HK-2 (cell line): ENCODE results near the gene CGREF1.
A peak's percentile ranks its signal among the peaks of the same experiment; 100 is the strongest.
"Not testable (repeated sequence)": the region's sequence is repeated elsewhere in the genome, so short reads cannot be mapped to it uniquely, and the experiment has no call there.

ENCODE experiments used
- DNase-seq: peaks from one replicate; pipeline ENCODE4 v3.0.0-alpha.2; 2018; ENCODE audit not compliant: unreplicated experiment

CGREF1 gene

DNA sequence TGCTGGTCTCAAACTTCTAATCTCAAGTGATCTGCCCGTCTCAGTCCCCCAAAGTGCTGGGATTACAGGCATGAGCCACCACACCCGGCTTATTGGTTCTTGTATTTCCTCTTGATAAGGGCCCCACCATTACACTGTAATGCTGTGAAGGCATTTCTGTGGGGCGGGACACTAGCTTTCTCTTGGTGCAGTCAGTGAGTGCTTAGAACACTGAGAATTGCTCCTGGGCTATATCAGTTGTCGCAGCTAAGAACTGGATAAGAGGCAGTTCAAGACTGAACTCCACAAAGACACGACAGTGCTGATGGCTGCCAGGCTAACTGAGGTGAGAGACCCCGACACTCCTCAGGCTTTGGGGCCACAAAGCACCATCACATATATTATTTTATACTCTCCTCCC is 30.3 kb downstream of the CGREF1 start:
- no peak for DNase-seq

DNA sequence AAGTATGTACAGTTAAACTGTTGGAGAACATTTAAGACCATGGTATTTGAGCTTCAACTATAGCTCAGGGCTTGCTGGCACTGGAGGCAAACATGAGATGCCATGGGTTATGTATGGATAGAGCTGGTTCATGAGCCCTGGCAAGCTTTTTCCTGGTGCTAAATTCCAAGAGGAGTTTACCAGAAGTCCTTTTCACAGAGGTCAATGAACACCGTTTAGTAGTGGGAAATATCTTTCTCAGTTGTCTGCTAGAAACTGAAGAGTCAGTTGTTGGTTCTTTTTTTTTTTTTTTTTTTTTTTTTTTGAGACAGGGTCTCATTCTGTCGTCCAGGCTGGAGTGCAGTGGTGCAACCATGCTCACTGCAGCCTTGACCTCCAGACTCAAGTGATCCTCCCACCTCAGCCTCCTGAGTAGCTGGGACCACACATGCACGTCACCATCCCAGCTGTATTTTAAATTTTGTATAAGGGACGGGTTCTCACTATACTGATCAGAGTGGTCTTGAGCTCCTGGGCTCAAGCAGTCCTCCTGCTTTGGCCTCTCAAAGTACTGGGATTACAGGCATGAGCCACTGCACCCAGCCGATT is 31.0 kb downstream of the CGREF1 start:
- no peak for DNase-seq

DNA sequence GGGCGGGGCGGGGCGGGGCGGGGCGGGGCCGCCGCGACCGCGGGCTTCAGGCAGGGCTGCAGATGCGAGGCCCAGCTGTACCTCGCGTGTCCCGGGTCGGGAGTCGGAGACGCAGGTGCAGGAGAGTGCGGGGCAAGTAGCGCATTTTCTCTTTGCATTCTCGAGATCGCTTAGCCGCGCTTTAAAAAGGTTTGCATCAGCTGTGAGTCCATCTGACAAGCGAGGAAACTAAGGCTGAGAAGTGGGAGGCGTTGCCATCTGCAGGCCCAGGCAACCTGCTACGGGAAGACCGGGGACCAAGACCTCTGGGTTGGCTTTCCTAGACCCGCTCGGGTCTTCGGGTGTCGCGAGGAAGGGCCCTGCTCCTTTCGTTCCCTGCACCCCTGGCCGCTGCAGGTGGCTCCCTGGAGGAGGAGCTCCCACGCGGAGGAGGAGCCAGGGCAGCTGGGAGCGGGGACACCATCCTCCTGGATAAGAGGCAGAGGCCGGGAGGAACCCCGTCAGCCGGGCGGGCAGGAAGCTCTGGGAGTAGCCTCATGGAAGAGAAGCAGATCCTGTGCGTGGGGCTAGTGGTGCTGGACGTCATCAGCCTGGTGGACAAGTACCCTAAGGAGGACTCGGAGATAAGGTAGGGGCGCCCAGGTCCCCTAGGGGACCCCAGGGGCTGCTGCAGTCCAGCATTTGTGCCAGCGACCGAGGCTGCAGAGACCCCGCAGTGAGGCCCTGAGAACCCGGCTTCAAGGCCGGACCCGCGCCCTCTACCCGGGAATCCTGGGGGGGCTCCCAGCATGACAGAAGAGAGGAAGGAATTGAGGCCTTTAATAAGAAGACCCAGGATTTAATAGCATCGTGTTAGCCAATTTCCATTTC is 32.0 kb downstream of the CGREF1 start, which contains the start of gene KHK:
Gene KHK (plus strand): TSS at position 49 of the 870 bp plus-strand sequence. CDS start 488 bp downstream, at position 537.
- DNase-seq, result peak; percentile 57

DNA sequence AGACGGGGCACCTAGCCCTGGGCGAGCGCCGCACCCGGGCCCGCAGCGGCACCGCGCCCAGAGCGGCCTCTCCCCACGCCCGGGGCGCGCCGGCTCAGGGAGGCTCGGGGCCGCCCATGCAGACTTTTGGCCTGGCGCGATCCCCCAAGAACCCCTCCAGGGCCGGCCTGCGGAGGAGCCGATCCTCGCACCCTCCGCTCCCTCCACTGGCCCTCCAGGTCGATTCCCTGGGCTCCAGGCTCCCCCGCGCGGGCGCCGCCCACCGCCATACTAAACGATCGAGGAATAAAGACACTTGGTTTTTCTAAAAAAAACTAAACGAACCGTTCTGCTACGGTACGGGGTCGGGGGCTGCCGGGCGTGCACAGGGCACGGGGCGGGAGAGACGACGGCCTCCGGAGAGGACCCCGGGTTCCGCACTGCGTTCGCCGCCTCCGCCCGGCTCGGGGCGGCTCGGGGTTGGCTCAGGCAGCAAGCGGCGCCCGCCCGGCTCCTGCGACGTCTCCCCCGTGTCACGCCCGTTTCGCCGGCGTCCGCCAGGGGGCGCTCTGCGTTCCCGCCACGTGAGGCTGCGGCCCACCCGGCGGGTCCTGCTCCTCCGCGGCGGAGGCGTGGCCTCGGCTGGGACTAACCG is 32.7 kb downstream of the CGREF1 start:
- peak; percentile 98 for DNase-seq

DNA sequence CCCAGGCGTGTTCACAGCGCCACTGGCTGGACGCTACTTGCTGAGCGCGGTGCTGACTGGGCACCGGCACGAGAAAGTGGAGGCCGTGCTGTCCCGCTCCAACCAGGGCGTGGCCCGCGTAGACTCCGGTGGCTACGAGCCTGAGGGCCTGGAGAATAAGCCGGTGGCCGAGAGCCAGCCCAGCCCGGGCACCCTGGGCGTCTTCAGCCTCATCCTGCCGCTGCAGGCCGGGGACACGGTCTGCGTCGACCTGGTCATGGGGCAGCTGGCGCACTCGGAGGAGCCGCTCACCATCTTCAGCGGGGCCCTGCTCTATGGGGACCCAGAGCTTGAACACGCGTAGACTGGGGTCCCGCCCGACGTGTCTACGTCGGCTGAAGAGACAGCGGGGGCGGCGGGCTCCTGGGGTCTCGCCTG is 33.2 kb downstream of the CGREF1 start:
- peak; percentile 74 for DNase-seq

DNA sequence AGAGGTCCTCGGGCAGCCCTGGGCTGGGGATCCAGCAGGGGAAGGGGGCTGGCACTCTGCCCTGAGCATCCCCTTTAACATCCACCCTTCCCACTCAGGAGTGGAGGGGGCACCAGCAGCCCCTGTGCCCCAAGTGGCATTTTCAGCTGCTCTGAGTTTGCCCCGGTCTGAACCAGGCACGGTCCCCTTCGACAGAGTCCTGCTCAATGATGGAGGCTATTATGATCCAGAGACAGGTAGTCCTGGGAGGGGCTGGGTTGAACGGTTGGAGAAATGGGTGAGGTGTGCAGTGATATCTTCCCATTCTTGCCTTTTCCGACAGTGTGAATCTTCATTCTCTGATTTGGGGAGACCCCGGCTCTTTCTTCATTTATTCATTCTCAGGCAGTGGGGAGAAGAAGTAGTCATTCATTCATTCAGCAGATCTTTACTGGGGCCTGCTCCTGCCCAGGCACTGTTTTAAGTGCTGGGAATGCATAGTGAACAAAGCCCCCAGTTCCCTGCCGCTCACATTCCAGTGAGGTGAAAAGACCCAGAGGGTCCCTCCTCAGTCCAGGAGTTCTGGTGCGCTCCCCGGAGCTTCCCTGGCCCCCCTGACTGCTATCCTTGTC is 33.8 kb downstream of the CGREF1 start:
- DNase-seq, result no peak

DNA sequence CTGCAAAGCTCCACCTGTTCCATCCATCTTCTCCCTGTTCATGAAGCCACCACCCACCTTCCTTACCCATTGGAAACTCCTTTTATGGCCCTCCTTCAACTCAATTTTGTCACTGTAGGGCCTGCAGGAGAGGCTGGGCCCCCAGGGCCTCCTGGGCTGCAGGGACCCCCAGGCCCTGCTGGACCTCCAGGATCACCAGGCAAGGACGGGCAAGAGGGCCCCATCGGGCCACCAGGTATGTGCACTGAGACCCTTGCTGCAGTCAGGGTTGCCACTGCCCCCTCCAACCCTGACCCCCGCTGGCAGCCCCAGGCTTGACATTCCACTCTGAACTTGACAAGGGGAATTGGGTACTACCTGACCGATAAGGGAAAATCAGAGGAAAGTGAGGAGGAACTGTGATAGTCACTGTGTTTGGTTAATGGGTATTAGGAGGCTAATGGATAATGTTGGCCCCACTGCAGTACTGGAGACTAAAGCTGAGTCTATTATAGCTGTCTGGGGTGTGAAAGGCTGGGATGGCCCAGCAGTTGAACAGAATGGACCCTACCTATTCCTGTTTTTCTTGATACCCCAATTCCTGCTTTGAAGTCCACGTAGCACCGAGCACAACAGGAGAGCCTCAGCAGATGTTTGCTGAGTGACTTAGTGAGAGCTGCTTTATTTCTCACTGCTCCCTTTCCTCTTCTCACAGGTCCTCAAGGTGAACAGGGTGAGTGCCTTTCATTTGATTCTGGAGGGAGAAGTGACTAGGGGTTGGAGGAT is 34.4 kb downstream of the CGREF1 start:
- DNase-seq, result no peak

DNA sequence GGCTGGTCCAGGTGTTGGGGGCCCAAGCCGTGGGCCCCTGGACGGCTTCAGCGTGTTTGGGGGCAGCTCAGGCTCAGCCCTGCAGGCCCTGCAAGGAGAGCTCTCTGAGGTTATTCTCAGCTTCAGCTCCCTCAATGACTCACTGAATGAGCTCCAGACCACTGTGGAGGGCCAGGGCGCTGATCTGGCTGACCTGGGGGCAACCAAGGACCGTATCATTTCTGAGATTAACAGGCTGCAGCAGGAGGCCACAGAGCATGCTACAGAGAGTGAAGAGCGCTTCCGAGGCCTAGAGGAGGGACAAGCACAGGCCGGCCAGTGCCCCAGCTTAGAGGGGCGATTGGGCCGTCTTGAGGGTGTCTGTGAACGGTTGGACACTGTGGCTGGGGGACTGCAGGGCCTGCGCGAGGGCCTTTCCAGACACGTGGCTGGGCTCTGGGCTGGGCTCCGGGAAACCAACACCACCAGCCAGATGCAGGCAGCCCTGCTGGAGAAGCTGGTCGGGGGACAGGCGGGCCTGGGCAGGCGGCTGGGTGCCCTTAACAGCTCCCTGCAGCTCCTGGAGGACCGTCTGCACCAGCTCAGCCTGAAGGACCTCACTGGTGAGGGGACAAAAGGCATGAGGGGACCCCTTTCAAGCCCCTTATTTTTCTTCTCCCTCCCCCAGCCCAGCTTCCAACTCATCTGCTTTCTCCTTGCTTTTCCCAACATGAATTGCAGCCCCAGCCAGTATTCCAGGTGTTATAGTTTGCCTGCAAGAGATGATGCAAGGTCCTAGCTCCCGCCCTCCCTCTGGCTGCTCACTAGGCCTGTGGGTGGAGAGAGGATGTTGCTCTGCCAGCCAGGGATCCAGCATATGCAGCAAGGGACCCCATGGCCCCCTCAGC is 35.3 kb downstream of the CGREF1 start:
- no peak for DNase-seq

DNA sequence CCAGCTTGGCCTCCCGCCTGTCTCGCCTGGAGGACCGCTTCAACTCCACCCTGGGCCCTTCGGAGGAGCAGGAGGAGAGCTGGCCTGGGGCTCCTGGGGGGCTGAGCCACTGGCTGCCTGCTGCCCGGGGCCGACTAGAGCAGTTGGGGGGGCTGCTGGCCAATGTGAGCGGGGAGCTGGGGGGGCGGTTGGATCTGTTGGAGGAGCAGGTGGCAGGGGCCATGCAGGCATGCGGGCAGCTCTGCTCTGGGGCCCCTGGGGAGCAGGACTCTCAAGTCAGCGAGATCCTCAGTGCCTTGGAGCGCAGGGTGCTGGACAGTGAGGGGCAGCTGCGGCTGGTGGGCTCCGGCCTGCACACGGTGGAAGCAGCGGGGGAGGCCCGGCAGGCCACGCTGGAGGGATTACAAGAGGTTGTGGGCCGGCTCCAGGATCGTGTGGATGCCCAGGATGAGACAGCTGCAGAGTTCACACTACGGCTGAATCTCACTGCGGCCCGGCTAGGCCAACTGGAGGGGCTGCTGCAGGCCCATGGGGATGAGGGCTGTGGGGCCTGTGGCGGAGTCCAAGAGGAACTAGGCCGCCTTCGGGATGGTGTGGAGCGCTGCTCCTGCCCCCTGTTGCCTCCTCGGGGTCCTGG is 36.0 kb downstream of the CGREF1 start:
- DNase-seq, result no peak

DNA sequence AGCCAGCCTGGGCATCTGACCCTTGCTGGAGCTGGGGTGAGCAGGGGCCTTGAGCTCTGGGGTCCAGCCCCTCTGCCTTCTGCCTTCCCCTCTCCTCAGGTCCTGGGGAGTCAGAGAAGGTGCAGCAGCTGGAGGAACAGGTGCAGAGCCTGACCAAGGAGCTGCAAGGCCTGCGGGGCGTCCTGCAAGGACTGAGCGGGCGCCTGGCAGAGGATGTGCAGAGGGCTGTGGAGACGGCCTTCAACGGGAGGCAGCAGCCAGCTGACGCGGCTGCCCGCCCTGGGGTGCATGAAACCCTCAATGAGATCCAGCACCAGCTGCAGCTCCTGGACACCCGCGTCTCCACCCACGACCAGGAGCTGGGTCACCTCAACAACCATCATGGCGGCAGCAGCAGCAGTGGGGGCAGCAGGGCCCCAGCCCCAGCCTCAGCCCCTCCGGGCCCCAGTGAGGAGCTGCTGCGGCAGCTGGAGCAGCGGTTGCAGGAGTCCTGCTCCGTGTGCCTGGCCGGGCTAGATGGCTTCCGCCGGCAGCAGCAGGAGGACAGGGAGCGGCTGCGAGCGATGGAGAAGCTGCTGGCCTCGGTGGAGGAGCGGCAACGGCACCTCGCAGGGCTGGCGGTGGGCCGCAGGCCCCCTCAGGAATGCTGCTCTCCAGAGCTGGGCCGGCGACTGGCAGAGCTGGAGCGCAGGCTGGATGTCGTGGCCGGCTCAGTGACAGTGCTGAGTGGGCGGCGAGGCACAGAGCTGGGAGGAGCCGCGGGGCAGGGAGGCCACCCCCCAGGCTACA is 36.8 kb downstream of the CGREF1 start:
- DNase-seq, result no peak

DNA sequence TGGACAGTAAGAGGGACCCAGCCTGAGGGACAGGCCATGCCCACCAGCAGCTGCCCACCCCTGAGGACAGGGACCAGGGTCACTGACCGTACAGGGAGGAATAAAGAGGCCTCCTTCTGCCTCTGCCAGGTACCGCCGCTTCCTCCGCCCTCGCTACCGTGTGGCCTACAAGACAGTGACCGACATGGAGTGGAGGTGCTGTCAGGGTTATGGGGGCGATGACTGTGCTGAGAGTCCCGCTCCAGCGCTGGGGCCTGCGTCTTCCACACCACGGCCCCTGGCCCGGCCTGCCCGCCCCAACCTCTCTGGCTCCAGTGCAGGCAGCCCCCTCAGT is 38.4 kb downstream of the CGREF1 start:
- no peak for DNase-seq

DNA sequence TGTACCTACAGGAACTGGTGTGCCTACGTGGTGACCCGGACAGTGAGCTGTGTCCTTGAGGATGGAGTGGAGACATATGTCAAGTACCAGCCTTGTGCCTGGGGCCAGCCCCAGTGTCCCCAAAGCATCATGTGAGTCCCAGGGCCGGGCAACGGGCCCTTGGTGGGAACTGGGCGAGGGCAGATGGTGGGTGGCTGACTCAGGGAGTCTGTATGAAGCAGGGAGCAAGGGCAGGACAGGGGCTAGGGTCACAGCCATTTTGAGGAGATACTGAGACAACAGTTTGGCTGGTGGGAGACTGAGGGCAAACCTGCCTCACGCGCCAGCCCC is 38.8 kb downstream of the CGREF1 start:
- no peak for DNase-seq

DNA sequence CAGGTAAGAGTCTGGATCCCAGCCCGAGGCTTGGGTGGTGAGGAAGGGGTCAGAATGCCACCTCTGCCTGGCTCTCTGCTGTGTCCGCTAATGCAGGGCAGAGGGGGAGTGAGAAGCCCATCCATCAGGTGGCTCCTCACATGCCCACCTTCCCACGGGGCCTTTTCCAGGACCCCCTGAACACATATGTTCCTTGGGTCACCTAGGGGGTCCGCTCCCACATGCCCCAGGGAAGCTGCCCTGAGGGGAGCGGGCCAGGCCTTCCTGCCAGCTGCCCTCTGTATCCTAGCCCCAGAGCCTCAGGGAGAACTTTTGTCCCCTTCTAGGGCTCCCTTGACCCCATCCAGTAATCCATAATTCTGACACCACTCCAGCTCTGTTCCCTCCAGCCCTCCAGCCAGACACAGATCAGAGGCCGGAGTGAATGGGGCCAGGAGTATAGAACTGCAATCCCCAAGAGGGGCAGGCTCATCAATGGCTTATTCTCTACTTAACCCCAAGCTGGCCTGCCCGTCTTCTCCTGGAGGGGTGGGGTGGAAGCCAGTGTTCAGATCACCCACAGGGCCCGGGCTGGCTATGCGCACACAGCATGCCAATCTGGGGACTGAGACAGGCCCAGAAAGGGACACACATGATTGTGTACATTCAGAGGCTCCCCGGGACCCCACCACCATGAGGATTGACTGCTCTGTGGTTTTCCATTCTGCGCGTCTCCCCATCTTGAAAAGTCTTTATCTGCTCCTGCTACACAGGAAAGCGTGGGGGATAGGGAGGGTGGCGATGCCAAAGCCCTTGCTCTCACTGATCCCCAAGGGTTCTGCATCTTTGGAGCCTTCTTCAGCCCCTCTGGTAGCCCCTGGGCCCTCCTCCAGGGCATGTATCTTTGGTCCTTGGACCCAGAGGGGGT is 39.4 kb downstream of the CGREF1 start:
- no peak for DNase-seq

DNA sequence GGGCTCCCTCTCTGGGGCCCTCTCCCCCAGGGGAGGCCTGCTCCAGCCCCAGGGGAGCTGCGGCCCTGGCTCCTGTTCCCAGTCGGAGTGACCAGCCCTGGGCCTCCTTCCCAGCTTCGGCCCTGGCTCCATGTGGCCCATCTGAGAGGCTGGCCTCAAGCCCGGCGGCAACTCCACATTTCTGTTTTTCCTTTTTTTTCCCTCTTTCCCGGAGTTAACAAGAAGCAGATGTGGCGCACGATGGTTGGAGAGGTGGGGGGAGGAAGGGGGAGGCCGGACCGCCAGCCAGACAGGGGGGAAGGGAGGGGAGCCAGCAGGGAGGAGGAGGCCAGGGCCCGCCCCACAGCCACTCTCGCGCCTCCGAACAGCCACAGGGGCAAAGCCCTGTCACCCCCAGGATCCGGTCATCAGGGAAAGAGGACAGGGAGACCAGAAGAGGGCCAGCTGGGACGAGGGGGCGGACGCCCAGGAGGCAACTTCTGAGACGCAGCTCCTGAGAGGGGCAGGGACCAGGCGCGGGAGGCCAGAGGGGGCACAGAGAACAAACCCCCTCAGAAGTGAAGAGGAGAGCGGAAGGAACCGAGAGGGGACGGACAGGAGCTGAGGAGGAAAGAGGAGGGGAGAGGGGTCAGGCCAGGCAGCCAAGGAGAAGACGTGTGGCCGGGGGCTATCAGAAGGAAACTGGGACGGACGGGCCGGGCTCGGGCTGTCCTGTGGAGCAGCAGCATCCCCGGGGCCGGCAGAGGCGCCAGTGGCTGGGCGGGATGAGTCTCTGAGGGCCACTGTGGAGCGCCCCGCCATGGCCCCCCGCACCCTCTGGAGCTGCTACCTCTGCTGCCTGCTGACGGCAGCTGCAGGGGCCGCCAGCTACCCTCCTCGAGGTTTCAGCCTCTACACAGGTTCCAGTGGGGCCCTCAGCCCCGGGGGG is 40.4 kb downstream of the CGREF1 start, which contains the start of gene EMILIN1:
Gene EMILIN1 (plus strand): TSS at position 349 of the 928 bp plus-strand sequence. CDS start 451 bp downstream, at position 800.
- no peak for DNase-seq

DNA sequence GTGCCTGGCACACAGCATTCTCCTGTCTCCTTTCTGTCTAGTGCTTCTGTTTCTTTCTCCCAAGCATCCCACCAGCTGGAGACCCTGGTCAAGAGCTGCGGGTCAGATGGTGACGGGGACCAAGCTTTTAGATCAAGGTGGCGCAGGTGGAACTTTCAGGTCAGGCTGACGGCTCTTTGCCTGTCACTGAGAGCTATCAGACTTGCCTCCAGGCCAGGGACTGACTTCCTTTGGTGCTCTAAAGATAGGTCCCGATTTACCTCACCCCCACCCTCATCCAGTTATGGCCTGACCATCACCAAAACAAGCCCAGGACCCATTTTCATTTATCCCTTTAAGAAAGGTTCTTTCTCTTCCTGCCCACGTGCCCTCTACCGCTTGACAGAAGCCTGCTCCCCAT is 41.7 kb downstream of the CGREF1 start:
- DNase-seq, result no peak

DNA sequence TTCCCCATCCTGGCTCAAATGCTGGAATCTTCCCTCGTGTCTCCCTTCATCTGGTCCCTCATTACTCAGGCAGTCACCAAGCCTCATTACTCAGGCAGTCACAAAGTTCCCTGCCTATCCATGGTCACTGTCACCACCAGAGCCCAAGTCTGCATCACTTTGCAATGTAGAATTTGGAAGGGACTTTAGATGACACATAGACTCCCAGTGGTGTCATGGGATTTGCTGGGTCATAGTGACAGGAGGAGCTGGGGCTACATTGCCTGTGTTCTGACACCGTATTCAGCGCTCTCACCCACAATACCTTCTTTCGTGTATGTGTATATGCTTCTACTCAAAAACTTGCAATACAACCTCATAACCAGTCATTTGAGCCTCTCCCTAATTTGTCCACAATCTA is 42.6 kb downstream of the CGREF1 start:
- no peak for DNase-seq

DNA sequence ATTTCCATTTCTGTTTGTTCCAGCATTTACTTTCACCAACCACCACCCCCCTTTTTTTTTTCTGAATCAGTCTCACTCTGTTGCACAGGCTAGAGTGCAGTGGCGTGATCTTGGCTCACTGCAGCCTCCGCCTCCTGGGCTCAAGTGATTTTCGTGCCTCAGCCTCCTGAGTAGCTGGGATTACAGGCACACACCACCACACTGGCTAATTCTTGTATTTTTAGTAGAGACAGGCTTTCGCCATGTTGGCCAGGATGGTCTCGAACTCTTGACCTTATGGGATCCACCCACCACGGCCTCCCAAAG is 43.4 kb downstream of the CGREF1 start:
- not testable (repeated sequence) for DNase-seq
